HK-2 (cell line): ENCODE measurements around the gene RPRD1B.
A peak's percentile ranks its signal among the peaks of the same experiment; 100 is the strongest.

Experiments used
- DNase-seq: peaks from one replicate; pipeline ENCODE4 v3.0.0-alpha.2; 2018; ENCODE audit not compliant: unreplicated experiment

RPRD1B gene

DNA sequence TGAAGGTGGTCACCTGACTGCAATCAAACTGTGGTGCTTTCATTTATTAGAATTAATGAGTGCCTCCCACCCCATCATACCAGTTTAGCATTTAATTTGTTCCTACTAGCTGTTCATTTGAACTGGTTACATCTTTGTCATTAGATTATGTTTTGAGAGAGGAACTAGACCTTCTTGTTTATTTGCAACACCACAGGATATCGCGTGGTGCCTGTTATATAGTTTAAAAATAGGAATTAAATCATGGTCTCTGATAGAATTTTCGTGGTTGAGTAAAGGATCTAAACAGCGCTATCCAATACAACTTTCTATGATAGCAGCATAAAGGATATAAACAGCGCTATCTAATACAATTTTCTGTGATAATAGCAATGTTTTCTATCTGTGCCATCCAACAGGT is 2.8 kb downstream of the RPRD1B start:
- DNase-seq, result no peak

DNA sequence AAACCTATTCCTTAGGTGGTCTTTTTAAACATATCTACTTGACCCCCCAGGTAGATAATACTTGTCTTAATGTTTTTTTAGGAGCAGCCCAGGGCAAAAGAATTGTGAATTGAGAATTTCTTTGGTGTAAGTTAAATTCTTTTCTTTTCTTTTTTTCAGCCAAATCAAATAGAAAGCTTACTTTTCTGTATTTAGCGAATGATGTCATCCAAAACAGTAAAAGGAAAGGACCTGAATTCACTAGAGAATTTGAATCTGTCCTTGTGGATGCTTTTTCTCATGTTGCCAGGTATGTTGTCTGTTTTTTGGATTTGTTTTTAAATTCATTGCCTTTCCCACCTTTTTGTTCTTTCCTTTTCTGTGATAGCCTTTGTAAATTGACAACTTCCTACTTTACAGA is 6.7 kb downstream of the RPRD1B start:
- no peak for DNase-seq

DNA sequence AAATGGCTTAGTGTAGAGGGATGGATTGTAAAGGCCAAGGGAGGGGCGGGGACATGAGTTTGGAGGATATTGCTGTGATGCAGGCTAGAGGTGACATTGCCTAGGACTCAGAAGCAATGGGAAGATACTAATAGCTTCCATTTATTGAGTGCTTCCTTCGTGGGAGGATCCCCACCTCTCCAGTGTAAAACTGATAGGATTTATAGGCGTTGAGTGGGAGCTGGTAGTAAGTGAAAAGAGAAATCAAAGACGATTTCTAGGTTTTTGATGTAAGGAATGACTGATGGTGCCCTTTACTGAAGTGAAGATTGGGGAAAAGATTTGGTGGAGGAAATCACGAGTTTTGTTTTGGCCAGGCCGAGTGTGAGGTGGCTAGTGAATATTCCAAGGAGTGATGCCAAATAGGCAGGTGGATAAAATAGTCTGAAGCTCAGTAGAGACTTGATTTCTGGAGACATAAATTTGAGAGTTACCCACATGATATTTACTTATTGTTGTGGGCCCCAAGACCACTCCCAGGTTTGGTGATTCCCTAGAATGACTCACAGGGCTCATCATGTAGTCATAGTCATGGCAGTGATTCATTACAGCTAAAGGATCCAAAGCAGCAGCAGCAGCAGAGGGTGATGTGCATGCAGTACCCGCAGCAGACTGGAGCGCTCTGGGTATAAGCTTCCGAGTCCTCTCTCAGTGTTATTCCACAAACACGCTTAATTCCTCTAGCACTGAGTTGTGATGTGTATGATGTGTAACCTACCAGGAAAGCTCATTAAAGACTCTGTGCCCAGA is 10.2 kb downstream of the RPRD1B start:
- DNase-seq, result peak; percentile 65

DNA sequence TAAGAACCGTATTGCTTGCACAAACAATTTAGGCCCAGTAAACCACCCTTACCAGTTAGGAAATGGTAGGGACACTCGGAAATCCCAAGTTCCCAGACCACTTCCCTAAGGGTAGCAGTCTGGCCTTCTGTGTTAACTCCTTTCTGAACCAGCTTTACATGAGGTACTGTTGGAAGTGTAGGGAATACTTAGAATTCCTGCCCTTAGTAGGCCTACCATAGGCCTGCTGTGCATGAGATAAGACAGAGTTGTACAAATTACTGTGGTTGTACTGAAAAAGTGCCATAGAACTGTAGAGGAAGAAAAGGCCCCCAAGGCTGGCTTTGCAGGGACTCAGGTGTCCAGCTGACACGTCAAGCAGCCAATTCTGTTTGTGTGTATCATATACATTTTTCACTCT is 11.1 kb downstream of the RPRD1B start:
- DNase-seq, result no peak

DNA sequence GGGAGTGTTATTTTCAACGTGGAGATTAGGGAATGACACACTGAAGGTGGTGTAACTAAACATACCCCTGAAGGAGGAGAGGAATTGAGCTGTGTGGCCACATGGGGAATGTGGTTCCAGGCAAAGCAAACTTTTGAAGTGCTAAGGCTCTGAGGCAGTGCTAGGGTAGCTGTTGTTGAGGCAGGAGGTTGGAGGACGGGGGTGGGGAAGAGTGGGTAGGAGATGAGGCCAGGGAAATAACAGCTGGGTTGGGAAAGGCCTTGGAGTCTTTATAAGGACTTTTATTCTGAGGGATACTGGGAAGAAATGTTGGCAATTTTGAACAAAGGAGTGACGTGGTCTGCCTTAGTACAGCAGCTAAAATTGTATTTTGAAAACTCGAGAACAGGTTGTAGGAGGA is 13.0 kb downstream of the RPRD1B start:
- DNase-seq, result no peak

DNA sequence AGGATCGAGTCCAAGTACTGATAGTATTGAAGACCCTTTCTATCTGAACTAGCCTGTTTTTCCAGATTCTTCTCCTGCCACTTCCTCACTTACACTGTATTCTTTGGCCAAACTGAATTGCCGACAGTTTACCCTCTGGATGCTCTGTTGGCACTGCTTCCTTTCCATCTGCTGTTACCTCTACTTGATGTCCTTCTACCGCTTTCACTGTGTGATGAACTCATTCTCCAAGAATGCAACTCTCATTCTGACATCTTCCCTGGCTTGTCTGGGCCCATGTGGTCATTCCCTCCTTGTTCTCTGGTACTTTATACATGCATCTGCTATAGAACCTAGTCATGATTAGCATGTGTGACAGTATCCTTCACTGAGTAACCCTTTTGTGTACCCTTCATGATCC is 16.3 kb downstream of the RPRD1B start:
- peak; percentile 32 for DNase-seq

DNA sequence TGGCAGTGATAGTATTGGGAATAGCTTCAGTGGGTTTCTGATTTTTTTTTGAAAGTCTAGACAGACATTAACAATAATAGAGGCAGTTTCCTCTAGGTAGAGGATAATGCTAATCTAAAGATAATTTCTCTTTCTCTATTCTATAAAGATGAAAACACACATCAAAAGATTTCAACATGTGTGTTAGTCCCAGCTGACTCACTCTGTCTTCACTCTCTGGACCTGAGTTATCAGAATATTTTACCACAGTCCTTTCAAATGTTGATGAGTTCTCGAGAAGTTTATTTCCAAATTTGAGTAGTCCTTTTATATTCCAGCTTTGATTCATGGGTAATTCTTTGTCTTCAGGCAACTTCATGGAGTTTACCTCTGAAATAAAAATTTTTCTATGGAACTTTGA is 17.1 kb downstream of the RPRD1B start:
- DNase-seq, result no peak

DNA sequence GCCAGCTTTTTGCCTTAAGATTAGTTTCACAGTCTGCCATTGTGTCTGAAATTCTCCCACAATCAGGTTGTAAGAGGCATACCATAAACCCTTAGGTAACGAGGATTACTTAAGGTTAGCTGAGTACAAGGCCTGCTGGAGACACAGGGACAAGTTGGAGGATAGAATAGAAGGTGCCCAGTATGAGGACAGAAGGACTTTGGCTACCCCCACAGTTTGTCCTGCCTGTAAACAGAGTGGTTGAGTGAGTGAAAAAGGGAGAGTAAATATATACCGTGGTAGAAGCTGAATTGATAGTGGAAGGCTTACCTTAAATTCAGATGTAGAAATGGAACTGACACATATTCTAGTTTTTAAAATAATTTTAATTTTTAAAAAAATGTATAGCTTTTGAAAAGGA is 19.3 kb downstream of the RPRD1B start:
- DNase-seq, result no peak

DNA sequence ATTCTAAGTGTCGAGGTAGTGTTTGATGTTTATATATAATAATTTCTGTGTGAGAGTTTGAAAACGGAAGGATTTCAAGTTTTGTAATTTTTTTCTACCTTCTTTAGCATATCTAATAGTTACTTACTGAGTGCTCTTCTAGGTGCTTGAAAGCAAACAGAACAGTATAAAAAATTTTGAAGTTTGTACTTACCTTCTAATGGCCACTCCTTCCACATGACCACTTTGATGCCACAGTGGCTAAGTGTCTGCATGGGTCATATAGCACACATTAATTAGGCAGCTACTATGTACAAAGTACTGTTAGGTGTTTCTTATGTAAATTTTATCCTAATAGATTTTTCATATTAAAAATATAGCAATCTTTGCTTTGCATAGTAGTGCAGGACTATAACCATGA is 21.1 kb downstream of the RPRD1B start:
- DNase-seq, result no peak

DNA sequence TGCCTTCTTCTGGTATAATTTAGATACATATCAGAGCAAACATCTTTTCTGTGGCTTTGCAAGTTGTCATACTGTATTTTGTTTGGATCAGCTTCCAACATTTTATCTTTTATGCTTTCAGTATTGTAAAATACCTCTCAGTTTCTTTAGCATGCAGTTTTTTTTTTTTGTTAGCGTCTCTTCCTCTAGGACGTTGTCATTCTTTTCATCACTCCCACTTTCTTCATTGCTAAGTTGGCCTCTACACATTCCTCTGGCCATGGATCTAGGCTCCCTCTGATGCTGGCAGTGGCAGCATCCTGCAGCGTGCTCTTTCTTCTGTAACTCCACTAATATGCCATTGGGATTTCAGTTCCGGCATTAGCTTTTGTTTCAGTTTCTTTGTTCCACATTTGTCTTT is 21.7 kb downstream of the RPRD1B start:
- DNase-seq, result no peak

DNA sequence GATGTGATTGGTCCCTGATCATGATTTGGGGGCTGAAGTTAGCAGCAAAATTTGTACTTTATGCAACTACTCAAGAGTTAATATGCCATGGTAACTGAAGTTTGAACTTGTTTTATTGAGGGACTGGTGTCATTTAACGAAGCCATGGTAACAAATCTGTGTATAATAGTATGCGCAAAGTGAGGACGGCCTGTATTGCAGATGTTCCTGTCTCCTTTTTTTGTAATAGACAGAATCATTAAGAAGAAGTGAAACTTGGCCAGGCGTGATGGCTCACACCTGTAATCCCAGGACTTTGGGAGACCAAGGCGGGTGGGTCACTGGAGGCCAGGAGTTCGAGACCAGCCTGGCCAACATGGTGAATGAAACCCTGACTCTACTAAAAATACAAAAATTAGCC is 22.3 kb downstream of the RPRD1B start:
- no peak for DNase-seq

DNA sequence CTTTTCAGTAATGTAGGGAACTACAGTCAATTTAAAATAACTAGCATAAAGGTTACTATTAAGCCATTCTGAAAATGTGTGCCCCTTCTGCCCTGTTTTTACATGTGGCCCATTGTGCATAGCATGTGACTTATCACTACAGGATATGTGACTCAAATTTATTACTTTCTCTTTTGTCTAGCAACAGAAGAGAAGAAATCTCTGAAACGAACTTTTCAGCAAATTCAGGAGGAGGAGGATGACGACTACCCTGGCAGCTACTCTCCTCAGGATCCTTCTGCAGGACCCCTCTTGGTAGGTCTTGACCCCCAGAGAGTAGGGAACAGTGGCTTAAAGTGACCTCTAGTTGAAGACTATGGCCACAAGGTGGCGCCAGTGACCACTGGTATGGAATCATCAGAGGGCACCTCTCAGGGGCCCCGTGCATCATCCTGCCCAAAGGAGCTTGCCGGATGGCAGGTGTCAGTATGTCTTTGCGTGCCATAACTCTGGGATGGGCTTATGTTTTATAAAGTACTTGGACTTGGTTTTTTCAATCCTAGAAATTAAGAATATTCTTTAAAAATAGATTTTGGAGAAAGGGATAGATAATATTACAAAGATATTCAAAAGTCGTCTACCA is 23.9 kb downstream of the RPRD1B start:
- peak; percentile 84 for DNase-seq

DNA sequence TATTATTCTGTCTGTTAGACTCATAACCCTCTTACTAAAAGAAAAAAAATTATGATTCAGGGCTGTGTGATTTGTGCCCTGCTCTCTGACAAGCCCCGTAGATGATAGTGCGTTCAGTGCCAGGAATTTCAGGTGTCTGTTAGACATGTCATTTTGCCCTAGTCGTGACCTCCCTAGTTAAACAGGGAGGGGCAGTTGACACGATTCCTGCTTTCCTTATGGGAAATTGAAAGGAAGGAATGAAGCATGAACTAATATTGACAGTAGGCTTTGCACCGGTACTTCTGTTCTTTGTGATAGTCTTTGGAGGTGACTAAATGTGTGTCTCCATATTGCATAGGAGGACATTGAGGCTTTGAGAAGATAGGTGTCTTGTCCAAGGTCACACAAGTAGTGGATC is 26.3 kb downstream of the RPRD1B start:
- DNase-seq, result no peak

DNA sequence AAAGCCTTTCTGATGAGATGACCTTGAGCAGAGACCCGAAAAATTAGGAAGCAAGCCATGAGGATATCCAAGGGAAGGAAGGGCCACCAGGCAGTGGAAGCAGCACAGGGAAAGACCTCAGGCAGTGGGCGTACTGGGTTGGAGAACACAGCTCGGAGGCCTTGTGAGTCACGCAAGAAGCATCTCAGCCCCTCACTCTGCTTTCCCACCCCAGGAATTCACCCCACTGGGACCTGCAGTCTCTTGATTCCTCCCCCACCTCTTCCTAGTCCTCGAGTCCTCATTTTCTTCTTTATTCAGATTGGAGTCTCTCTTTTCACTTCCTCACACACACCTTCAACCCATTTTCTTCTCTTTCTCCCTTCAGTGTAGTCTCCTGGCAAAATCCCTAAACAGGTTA is 27.0 kb downstream of the RPRD1B start:
- no peak for DNase-seq

DNA sequence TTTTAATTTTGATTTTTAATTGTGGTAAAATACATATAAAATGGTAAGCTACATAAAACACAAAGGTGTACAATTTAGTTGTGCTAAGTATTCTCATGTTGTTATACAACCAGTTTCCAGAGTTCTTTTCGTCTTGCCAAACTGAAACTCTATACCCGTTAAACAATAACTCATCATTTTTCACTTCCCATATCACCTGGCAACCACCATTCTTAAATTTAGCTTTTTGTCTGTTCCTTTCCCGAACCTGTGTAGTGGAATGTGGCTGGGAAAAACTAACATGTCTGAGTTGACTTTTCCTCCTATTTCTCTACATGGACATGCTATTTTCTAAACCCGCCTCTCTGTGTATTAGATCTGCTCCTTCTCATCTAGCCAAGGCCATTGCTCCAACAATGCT is 27.6 kb downstream of the RPRD1B start:
- no peak for DNase-seq

DNA sequence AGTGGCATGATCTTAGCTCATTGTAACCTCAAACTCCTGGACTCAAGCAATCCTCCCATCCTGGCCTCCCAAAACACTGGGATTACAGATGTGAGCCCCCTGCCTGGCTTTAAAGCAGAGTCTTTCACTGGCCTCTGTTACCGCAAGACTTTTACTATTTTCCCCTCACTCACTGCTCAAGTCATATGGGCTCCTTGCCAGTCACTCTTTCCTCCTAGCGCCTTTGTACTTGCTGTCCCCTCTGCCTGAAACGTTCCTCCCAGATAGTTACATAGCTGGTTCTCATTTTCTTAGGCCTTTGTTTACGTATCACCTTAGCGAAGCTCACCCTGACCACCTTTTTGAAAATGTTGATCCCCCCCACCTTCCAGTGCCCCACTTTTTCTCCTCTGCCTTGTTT is 29.3 kb downstream of the RPRD1B start:
- DNase-seq, result no peak

DNA sequence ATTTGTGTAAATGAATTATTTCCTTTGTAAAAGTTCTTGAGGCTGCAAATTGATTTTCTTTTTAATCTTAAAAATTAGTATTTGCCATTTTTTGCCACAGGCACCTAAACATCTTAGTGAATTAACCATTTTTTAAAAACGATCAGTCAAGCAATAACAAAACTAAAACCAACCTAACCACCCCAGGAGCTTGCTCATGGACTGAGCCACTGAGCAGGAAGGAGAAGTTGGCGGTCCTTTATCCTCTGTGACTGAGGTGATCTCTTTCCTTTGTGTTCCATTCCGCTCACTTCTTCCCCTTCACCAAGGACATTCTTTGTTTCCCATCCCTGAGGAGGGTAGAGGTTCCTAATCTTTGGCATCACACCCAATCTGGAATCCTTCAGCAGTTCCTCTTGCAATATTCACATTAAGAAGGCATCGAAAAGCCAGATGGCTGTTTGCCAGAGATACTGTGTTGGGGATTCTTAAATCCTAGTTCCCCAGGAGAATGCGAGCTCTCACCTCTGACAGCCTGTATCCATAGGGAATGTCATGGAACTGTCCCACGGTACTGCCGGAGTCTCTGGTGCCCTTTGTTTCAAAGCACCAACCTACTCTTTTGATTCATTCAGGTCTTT is 30.5 kb downstream of the RPRD1B start:
- no peak for DNase-seq

DNA sequence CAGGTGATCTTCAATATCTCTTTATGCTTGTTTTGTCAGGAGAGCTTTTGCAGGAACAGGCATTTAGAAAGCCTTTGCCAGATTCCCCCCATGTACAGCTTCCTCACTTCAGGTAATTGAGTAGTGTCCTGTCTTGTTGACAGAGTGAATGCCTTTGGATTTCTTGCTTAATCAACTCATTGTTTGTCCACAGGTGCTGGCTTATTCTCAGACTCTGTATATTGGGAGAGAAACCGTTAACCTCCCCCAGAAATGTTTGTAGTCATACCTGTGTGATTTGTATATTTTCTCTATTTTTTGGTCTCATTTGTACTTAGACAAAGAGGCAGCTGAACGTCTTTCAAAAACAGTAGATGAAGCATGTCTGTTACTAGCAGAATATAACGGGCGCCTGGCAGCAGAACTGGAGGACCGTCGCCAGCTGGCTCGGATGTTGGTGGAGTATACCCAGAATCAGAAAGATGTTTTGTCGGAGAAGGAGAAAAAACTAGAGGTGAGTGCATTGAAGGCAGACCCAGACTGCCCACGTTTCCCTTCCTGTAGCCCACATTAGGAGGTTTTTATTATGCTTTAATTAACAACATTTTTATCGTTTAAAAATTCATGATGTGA is 32.3 kb downstream of the RPRD1B start:
- no peak for DNase-seq

DNA sequence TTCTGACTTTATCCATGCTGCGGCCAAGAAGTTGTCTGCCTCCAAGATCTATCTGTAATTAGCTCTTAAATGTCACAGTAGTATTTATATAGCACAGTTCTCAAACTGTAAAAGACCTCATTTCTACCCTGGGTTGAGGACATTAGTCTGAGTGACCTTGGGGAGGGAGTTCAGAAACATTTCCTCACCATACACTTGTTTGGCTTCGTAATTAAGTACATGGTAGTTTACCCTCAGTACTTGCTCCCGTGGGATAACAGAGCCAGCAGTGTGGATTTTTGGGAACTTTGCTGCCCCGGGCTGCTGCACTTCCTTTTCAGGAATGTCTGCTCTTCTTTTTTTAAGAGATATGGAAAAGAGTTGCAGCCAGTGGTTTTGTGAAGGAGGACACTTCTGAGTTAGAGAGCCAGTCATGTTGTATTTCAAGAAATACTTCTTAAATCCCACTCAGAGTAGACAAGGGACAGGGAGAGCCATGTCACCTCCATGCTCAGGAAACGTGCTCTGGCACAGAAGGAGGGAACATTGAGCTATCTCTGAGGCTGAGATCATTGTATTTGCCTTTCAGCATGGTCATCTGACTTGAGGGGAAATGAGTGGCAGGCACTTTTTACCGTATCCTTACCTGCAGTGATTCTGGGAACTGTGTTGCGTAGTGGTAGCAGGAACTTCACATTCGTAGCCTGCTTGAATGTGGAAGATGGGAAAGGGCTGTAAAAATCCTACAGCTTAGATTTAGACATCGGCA is 33.6 kb downstream of the RPRD1B start:
- DNase-seq, result no peak

DNA sequence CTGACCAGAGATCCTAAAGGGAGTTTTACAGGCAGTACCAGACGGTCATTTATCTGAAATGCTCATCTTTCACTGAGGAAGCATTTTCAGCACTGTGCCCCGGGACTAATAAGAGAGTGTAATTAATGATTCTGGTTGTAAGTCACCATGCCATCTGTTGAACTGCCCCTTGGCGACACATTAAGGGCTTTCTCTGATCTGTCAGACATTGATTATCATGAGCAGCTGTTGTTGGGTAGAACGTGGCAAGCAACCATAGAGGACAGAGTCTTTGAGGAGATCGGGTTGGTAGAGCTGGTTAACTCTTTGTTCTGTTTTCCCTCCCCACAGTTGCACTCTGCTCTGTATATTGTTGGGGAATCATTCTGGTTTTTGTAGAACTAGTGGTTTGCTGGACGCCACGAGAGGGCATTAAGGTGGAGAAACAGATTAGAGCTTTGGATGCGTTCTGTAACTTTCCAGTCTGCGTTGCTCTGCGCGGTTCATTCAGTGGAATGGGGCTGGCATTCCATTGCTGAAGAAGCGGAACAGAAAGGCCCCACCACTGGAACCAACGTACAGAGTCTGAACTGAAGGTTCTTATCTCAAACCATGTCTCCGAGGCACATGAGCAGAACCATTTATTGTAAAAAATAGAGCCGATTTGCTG is 34.3 kb downstream of the RPRD1B start:
- DNase-seq, result no peak

DNA sequence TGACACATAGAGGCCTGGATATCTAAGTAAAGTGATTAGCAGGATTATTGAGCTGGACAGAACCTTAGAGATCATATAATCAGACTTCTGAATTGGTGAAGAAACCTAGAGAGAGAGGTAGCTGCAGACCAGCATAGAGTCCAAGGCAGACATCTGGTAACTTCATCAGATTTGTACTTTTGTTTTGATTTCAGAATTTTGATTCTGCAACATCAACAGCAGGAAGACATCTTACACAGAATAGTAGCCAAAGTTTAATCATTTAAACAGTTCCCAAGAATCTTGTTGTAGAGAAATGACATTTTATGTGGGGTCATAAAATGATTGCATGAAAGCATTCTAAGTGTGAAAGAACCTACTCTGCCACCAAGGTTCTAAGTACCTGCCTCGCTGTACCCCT is 39.4 kb downstream of the RPRD1B start:
- DNase-seq, result no peak
